C4-2B (cell line): ENCODE measurements around the gene NRIP3.

ENCODE experiments used
- CTCF ChIP-seq: fragments of 450-650 bp; conservative IDR thresholded peaks from 2 replicates; pipeline ENCODE4 v1.5.1; 2017; ENCODE audit warnings: mild to moderate bottlenecking
- ZFX ChIP-seq: fragments of 450-650 bp; IDR thresholded peaks from 2 replicates; pipeline ENCODE4 v1.6.1; 2017

GRCh38 chr11:9008011-9008550 lies 4.3 kb upstream of the NRIP3 start:
- TF ChIP-seq CTCF, result no peak
- no peak for TF ChIP-seq ZFX
